Measurements from ENCODE around the gene WEE1.
"Not testable (repeated sequence)": the region's sequence is repeated elsewhere in the genome, so short reads cannot be mapped to it uniquely, and the experiment has no call there.

- TF ChIP-seq PRDM6 (tag by site-specific recombination; IDR thresholded peaks at IDR 0.05); TSHZ1 (tag by site-specific recombination; IDR thresholded peaks at IDR 0.05; ENCODE audit: borderline replicate concordance); ZBTB10 (tag by site-specific recombination; IDR thresholded peaks at IDR 0.05); ZBTB44 (tag by site-specific recombination; IDR thresholded peaks at IDR 0.05); CTCF (tag by site-specific recombination; IDR thresholded peaks at IDR 0.05); ZBTB11 (tag by site-specific recombination; conservative IDR thresholded peaks at IDR 0.05; ENCODE audit: low read depth): not testable (repeated sequence)
Observed at GRCh38 chr11:9603214-9603613, 29.7 kb downstream of the WEE1 start.

All from HEK293 (cell line).